ENCODE data around the gene SLC2A9.
"Not testable (repeated sequence)": the region's sequence is repeated elsewhere in the genome, so short reads cannot be mapped to it uniquely, and the experiment has no call there.

SLC2A9 gene

DNA sequence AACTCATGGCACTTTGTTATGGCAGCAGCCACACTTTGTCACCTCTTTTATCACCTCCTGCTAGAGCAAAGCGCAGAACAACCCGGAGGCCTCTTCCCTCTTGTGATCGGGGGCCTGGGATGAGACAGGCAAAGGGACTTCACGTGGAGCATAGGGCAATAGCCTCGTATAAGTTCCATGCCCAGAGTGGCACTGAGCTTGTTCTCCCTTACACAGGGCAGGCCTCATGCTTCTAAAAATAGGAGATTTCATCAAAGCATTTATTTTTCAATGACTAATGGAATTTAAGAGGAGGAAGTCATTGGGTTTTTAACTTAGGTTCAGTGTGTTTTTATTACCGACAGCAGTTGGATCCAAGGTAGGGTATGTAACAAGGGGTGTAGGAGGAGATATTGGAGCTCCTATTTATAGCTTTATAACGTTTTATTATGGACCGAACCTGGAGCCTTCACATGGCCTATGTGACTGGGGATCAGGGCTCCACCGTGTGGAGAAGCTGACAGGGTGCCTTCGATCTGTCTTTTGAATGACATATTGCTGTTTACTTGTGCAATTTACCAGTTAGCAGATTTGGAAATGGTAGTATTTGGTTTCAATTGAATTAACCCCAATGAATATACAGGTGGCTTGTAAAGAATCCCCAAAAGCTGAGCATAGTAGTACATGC, 93.8 kb downstream of the SLC2A9 start:
- no peak for DNase-seq (ENCODE audit: low read depth in 2 of 2)

DNA sequence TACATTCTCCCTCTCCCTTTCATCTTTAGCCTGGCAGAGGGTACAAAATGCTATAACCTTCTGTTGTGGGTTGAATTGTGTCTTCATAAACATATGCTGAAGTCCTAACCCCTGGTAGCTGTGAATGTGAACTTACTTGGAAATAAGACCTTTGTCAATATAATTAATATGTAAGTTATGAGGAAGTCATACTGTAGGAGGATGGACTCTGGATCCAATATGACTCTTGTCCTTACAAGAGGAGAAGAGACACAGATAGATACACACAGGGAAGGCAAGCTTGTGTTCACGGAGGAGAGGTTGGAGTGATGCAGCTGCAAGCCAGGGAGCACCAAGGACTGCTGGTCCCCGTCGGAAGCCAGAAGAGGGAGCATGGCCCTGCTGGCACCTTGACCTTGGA, 94.7 kb downstream of the SLC2A9 start:
- no peak for DNase-seq (ENCODE audit: low read depth in 2 of 2)

DNA sequence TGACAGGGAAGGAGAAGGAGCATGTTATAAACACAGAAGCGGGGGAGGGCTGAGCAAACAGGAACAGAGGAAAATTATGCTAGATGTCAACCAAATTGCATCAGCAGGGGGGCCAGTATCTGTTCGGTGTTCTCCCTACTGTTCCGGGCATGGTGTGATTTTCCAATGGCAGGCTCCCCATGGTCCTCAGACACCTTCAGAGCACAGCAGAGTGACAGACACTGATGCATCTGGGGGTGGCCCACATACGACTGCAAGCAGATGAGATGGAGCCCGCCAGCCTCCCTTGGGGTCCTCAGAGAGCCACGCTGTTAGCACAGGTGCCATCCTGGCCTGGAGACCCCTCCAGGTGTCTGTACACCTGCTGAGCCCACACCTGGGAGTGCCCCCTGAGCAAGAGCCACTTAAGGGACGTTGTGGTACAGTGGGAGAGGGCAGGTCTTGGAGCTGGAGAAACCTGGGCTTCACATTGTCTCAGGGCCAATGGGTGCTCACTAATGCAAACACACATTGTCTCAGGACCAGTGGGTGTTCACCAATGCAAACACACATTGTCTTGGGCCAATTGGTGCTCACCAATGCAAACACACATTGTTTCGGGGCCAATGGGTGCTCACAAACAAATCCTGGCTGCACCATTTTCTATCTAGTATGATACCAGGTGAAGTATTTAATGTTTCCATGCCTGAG, 95.4 kb downstream of the SLC2A9 start:
- no peak for DNase-seq (ENCODE audit: low read depth in 2 of 2)

DNA sequence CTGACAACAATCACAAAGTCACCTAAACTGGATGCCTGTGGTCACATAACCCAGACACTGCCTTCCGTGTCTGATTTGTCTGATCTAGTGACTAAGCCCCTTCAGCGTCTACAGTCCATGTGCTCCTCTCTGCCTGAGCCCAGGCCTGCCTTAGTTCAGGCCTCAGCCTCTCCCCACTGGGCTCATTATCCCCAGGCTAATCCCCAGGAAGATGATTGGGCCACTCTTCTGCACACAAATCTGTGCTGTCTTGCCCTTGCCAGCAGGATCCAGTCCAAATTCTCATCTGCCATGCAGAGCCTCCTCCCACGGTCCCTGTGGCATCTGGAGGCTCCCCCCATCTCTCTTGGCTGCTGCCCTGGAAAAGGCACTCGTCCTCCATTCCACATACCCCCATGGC, 96.5 kb downstream of the SLC2A9 start:
- no peak for DNase-seq (ENCODE audit: low read depth in 2 of 2)

DNA sequence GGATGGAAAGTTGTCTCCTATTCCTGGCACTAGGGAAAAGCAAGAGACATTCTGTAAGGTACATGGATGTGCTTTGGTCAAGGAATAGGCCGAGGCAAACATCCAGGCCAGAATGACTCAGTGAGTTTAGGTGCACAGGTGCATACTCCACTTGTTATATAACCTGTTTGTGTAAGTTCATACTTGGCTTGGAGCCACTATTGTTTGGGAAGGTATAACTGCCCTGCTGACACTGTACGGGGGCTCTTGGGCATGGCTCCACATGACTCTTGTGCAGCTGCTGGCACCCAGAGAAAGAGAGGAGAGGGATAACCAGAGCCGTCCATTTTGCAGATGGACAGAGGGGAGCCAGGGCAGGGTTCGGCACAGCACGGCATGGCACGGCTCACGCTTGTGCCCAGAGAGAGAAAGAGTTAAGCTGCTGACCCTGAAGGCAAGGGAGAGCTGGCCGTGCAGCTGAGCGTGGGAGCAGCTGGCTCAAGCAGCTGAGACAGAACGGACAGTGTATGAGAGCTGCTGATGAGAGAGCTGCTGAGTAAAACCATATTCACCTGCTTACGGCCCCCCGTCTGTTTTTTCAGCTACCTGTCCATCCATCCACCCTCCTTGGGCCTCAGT, 98.0 kb downstream of the SLC2A9 start:
- DNase-seq (ENCODE audit: low read depth in 2 of 2): no peak

DNA sequence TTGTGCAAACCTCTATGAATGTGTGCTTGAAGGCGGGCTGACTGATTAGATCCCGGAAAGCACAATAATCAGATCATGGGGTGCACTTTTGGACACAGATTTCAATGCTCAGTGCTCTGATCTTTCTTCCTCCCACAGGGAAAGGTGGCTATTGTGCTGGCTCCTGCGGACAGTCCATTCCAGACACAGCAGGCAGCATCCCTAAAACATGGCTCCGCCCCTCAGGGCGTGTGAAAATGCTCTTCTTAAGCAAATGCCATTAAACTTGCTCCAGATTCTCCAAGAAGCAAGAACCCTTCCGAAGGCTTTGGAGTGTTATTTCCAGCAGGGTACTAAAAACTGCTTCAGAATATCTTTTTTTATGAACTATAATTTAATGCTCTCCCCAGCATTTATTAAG, 100.0 kb downstream of the SLC2A9 start:
- no peak for DNase-seq (ENCODE audit: low read depth in 2 of 2)

DNA sequence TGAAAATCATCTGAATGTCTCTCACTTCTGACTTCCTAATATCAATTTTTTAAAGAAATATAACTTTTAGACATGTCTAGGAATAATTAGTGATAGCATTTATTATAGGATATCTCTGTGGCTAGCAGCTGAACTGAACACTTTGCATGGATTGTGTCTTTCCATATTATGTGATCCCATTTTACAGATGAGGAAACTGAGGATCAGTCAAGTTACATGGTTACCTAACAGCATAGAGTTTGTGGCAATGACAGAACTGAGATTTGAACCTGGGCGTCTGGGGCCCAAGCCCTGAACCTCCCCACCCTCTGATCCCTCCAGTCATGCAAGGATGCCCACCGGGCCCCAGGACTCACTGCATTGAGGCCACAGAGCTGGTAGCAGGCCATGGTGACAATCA, 101.3 kb downstream of the SLC2A9 start:
- DNase-seq (ENCODE audit: low read depth in 2 of 2): no peak

DNA sequence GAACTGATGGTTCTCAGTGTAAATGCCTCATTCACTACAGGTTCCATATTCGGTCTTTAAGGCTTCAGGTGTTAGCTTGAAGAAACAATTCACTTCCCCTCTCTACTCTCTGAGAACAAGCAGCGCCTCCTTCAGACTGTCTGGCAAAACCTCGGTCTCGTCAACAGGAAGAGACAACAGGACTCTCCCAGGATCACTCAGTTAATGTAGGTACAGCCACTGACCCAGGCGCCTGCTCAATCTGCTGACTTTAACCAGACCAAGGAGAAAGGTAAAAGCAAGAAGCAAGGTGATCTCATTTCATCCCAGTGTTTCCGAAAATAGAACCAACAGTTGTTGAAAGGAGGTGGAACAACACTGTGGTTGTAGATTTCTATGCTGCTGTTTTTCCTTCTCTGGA, 102.2 kb downstream of the SLC2A9 start:
- DNase-seq (ENCODE audit: low read depth in 2 of 2): no peak

DNA sequence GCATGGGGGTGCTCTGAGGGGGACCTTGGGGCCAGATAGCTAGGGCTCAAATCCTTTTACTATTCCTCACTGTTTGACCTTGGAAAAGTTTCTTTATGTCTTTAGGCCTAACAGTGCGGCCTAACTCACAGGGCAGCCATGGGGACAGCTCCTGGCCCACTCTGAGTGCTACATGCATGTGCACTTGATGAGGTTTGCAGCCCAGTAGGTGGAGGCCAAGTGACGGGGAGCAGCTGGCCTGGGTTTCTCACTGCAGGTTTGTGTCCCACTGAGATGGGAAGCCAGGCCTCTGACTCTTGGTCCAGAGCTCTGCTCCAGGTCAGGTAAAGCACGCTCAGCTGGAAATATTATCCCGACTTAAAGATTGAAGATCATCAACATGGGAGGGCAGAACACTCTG, 102.8 kb downstream of the SLC2A9 start:
- DNase-seq (ENCODE audit: low read depth in 2 of 2): no peak

DNA sequence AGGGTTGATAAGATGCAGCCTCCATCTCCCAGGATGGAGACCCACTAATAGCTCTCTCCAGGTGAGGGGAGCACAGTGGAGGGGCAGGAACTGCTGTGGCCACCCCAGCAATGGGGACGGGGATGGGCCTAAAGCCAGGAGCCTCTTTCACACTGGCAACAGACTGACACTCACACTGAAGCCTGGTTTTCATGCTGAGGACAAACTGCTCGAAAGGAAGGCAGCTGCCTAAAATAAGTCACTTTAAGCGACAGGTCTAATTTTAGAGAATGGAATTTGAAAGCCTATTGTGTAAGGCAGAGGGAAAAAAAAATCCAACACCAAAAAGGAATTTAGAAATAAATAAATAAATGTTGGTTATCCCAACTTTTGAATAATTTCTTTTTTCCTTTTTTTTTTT, 104.4 kb downstream of the SLC2A9 start:
- DNase-seq (ENCODE audit: low read depth in 2 of 2): no peak

DNA sequence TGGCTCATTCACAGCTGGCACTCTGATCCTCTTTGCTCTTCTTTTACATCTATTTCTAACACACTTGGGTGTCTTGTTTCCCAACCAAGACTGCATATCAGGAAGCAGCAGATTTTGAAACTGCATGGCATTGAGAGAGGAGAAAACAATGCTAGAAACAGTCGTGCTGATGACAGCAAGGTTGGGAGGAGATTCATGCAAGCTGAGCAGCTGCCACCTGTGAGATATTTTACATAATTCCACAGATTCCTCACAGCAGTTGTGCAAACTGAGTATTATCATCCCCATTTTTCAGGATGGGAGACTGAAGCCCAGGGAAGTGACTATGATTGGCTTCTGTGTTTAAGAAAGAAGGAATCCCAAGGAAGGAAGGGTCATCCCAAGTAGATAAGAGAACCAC, 105.0 kb downstream of the SLC2A9 start:
- DNase-seq (ENCODE audit: low read depth in 2 of 2): no peak

DNA sequence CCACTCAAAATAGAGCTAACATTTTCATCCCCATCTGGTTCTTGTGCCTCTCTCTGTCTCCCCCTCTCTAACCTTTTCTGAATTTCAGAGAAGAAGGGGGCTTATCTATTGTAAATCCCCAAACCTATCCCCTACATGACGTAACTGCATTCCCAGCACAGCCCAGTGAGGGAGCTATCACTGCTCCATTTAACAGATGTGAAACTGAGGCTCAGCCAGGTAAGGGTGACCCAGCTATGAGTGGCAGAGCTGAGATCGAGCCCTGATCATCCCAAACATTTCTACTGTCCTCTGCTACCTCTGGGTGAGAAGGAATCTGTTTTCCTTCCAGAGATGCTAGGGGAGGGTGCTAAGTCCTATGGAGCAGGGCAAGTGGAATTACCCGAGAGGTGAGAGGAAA, 107.5 kb downstream of the SLC2A9 start:
- no peak for DNase-seq (ENCODE audit: low read depth in 2 of 2)

DNA sequence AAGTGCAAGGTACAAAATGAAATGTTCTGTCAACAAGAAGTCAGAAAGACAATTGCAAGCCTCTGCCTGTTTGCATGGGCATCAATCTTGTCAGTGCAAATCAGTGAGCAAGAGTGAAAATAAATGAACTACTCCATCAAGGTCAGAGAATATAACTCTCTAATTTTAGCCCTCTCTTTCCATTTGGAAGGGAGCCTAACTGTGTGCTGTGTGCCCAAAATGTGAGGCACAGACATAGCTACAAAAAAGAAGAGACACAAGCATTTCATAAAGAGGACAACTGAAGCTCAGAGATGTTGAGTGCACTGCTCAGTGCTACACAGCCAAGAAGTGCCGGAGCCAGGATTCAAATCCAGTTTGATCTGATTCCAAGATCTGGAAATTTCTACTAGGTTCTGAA, 114.3 kb downstream of the SLC2A9 start:
- DNase-seq (ENCODE audit: low read depth in 2 of 2): no peak

DNA sequence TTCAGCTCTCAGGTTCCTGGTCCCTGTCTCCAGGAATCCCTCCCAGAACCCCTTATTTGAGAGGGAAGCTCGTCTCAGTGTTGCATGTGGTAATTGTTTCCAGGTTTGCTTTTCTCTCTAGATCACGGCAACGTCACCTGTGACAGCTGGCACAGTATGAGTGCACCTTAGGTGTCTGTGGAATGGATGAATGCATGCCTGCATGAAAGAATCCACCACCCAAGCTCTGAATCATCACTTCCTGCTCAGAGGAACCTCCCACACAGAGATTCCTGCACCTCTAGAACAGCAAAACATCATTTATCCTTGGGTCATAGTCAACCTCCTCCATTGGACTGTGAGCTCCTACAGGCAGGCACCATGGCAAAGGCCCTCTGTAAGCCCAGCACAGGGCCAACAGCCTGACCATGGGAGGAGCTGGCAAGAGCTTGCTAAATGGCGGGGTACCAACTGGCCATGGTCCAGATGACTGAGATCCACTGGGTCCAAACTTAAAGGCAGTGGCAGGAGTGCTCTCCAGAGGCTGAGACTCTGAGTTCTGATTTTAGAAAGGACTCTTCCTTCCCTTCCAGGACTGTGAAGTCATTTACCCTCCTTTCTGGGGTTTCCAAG, 116.2 kb downstream of the SLC2A9 start:
- no peak for DNase-seq (ENCODE audit: low read depth in 2 of 2)

DNA sequence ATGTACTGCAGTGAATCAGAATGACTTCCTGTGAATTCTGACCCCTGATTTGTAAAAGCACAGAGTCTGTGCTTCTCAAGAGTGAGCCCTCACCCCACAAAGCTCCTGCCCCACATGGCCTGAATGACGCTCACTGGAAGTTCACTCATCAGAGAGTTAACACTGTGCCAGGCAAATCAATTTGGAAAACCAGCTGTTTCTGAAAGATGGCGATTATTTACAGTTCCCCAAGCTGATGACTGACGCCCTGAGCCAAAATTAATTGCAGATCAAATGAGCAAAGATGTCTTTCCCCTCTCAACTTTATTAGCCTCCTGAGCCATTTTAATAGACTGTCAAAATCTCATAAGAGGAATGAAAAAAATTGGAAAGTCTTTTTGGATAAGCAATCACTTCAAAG, 118.0 kb downstream of the SLC2A9 start:
- DNase-seq (ENCODE audit: low read depth in 2 of 2): no peak

DNA sequence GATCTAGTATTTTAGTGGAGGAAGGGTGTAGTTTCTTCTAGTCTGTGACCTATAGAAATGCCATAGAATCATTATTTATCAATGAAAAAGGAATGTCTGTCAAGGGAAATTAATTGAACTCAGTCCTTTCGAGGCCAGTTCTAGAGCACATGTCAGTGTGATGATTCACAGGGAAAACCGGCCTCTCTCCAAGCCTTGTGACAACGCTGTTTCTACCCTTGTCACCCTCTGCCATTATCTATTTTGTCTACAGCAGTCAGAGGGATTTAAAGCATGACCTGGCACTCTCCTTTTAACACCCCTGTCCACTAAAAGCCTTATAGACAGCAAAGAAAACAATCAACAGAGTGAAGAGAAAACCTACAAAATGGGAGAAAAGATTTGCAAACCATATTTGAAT, 120.0 kb downstream of the SLC2A9 start:
- DNase-seq (ENCODE audit: low read depth in 2 of 2): no peak

DNA sequence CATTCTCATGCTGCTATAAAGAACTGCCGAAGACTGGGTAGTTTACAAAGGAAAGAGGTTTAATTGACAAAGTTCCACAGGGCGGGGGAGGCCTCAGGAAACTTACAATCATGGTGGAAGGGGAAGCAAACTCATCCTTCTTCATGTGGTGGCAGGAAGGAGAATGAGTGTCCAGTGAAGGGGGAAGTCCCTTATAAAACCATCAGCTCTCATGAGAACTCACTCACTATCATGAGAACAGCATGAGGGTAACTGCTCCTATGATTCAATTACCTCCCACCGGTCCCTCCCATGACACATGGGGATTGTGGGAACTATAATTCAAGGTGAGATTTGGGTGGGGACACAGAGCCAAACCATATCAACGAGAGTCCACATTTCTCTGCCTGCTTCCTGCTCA, 120.7 kb downstream of the SLC2A9 start:
- not testable (repeated sequence) for DNase-seq (ENCODE audit: low read depth in 2 of 2)

DNA sequence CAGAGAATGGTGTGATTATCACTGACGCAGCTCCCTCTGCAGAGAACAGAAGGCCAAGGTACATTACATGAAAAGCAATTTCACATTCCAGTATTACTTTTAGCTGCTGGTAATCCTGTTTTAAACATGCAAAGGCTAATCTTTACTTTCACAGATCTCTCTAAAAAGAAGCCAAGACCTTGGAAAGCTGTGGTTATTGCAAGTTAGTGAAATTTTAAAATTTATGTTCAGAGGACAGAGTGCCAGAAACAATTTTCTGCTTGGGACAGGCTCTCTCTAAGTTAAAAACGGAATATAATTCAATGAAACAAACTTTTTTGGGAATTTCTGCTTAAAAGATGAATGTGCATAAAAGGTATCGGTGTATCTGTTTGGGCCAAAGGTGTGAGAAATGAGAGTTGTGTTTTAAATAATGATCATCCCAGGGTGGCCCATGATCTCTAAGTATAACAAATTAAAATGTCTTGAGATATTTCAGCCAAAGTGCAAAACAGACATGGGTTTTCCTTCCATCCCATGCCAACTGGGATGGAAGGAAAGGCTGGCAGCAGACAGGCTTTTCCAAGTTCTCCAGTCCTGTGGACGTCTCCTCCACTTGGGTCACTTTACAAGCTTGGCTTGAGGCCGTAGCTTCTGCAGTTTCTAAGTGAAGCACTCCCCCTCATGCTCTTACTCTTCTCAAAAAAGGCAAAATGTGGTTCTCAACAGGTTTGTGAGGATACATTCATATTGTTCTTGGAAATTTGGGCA, 121.8 kb downstream of the SLC2A9 start:
- DNase-seq (ENCODE audit: low read depth in 2 of 2): no peak

DNA sequence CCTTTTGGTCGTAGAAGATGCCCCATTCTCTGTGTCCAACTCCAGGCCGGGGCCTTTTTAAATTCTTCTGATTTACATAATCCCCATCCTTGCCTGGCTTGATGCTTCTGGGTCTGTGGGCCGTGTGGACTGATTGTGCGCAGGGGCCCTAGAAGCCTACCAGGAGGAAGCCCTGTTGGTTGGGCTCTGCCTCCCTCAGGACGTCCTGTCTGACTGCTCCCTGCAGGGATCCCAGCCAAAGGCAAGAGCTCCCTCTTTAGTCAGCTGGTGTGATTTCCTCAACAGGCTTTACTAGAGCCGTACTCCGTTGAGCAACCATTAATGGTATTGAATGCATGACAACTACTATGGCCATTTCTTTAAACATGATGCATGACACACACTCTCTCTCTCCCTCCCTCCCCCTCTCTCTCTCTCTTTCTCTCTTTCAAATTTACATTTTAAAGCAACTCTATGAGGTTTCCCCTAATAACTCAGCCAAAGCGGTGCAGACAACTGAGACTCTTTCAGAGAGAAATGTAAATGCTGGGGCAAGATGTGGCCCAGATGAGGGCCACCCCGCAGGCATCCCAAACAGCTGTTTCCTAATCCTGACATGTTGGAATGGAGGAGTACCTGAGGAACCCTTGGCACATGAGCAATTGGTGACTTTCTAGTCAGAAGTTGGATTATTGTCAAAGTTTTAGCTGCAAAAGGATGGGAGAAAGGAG, 122.5 kb downstream of the SLC2A9 start:
- no peak for DNase-seq (ENCODE audit: low read depth in 2 of 2)

DNA sequence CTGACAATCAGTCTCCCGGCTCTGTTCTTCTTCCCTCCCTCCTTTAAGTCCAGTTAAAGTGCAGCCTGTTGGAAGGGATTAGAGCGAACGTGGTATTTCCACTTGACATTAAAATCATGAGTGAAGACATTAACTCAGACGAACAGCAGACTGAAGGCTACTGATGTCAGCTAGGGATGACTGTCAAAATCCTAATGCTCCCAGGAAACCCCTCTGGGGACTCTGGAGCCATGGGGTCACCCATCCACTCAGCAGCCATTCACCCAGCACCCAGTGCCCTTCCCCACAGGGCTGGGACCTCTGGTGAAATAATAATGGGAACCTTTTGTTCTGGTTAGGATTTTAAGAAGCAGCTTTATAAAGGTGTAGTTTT, 126.0 kb downstream of the SLC2A9 start:
- no peak for DNase-seq (ENCODE audit: low read depth in 2 of 2)

DNA sequence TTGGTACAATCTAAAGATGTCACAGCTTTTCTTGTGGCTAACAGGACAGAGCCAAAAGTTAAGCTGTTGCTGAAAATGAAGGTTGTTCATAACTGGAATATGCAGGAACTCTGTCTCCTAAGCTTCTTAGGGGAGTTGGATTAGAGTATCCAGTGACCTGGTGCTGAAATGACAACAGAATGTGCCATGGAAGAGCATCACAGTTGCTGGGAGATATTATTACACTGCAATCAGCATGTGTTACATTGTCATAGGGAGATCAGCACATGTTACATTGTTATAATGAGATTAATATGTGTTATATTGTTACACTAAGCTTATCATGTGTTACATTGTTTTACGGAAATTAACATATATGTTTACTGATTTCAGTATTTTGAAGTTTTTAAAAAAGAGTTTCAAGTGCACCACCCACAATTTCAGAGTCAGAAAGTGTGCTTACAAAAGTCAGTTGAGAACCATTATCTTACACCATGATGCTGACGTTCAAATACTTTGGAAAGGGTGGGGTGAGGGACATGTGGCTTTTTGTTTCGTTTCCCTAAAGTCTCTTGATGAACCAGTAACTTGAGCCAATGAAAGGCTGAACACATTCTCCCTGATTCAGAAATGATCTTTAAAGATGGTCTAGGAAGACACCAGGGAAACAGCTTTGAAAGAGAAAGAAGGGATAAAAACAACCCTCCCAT, 126.5 kb downstream of the SLC2A9 start:
- no peak for DNase-seq (ENCODE audit: low read depth in 2 of 2)

Data from stimulated activated CD4-positive, alpha-beta T cell treated with anti-CD3 and anti-CD28 coated beads, Interleukin-1b, Interleukin-23, amount 100 ng/mL, for 4 hours (primary cell).